ENCODE data around the gene ADAMTS2. TPM values are rescaled to one million over a fixed set of nuclear protein-coding genes. Genes with fewer than 3 reads are reported as not detected.
"Not testable (repeated sequence)": the region's sequence is repeated elsewhere in the genome, so short reads cannot be mapped to it uniquely, and the experiment has no call there.

Gene ADAMTS2
- total RNA-seq, 1 experiment from 2014 or later = not detected

GRCh38 chr5:179110528-179110927 lies 234.7 kb downstream of the ADAMTS2 start:
- POLR2A ChIA-PET (ENCODE audit: unreplicated experiment) = no interaction called here
- no peaks in the 10 kb centered on the region for H3K4me1 ChIP-seq (ENCODE audit: insufficient read depth, low read length)
- no peak overlapping the region for H2AFZ ChIP-seq (ENCODE audit: low read length)
- no peaks in the 10 kb centered on the region for H3K9me2 ChIP-seq (replicated peaks; ENCODE audit: low read length)
- H3K36me3 ChIP-seq (ENCODE audit: low read depth, low read length) = no peaks in the 10 kb centered on the region
- no peak overlapping the region for H3K27ac ChIP-seq (ENCODE audit: low read length)
- H3F3A ChIP-seq (ENCODE audit: low read length, unreplicated experiment) = no peaks in the 10 kb centered on the region
- no peak for TF ChIP-seq CTCF (conservative IDR thresholded peaks at IDR 0.05; ENCODE audit: low read depth, low read length)
- no peak for TF ChIP-seq EZH2 (IDR thresholded peaks at IDR 0.05; ENCODE audit: low read length, unreplicated experiment)
- no peak for TF ChIP-seq EZH2phosphoT487 (IDR thresholded peaks at IDR 0.05; ENCODE audit: borderline replicate concordance, low read length)
- no peak for ATAC-seq
- intact Hi-C loops (cut with micrococcal nuclease) = no loop called here
- no peak overlapping the region for H3K4me3 ChIP-seq (ENCODE audit: low read length)
- DNase-seq = no peak
- no peaks in the 10 kb centered on the region for H3K79me2 ChIP-seq (ENCODE audit: low read length)
- H4K20me1 ChIP-seq (ENCODE audit: low read length) = no peaks in the 10 kb centered on the region
- H3K4me2 ChIP-seq (ENCODE audit: low read length) = no peak overlapping the region
- no peak overlapping the region for H3K9ac ChIP-seq (ENCODE audit: low read length)
- no peaks in the 10 kb centered on the region for H3K9me3 ChIP-seq (ENCODE audit: low read length)
- no TSS peak for BruUV-seq (replicated peaks)
- CTCF ChIA-PET = no interaction called here
- H3K27me3 ChIP-seq (ENCODE audit: low read length) = no peaks in the 10 kb centered on the region

- H2AFZ ChIP-seq (ENCODE audit: low read length); H3K27me3 ChIP-seq (ENCODE audit: low read length); POLR2A ChIA-PET (ENCODE audit: unreplicated experiment); H3K27ac ChIP-seq (ENCODE audit: low read length); H3F3A ChIP-seq (ENCODE audit: low read length, unreplicated experiment); ATAC-seq; H3K4me2 ChIP-seq (ENCODE audit: low read length); H3K4me3 ChIP-seq (ENCODE audit: low read length); H3K4me1 ChIP-seq (ENCODE audit: insufficient read depth, low read length); H3K9me2 ChIP-seq (replicated peaks; ENCODE audit: low read length); BruUV-seq (replicated peaks); H3K79me2 ChIP-seq (ENCODE audit: low read length); DNase-seq; H4K20me1 ChIP-seq (ENCODE audit: low read length); H3K36me3 ChIP-seq (ENCODE audit: low read depth, low read length); CTCF ChIA-PET; H3K9ac ChIP-seq (ENCODE audit: low read length); H3K9me3 ChIP-seq (ENCODE audit: low read length); intact Hi-C loops (cut with micrococcal nuclease): not testable (repeated sequence)
Measured at GRCh38 chr5:179101282-179101681, 244.0 kb downstream of the ADAMTS2 start.

GRCh38 chr5:179089502-179089901 lies 255.8 kb downstream of the ADAMTS2 start:
- ChIA-PET CTCF (no interaction called here), POLR2A (ENCODE audit: unreplicated experiment) (no interaction called here)
- intact Hi-C loops (cut with micrococcal nuclease) = no loop called here
- no TSS peak for BruUV-seq (replicated peaks)
- Histone ChIP-seq H3K27me3 (ENCODE audit: low read length) (no peaks in the 10 kb centered on the region), H3K4me2 (ENCODE audit: low read length) (no peak overlapping the region), H3K79me2 (ENCODE audit: low read length) (no peaks in the 10 kb centered on the region), H3K4me3 (ENCODE audit: low read length) (no peak overlapping the region), H3K27ac (ENCODE audit: low read length) (no peak overlapping the region), H3K9ac (ENCODE audit: low read length) (no peak overlapping the region), H3F3A (ENCODE audit: low read length, unreplicated experiment) (no peaks in the 10 kb centered on the region), H2AFZ (ENCODE audit: low read length) (no peak overlapping the region), H4K20me1 (ENCODE audit: low read length) (no peaks in the 10 kb centered on the region), H3K9me2 (replicated peaks; ENCODE audit: low read length) (no peaks in the 10 kb centered on the region), H3K4me1 (ENCODE audit: insufficient read depth, low read length) (no peaks in the 10 kb centered on the region), H3K36me3 (ENCODE audit: low read depth, low read length) (no peaks in the 10 kb centered on the region), H3K9me3 (ENCODE audit: low read length) (peaks cover 12% of the 10 kb centered on the region; the same call in 1 of the 2 replicates)
- DNase-seq (no peak), ATAC-seq (no peak)
- TF ChIP-seq EZH2 (IDR thresholded peaks at IDR 0.05; ENCODE audit: low read length, unreplicated experiment) = no peak
- TF ChIP-seq CTCF (conservative IDR thresholded peaks at IDR 0.05; ENCODE audit: low read depth, low read length) = no peak
- TF ChIP-seq EZH2phosphoT487 (IDR thresholded peaks at IDR 0.05; ENCODE audit: borderline replicate concordance, low read length) = no peak
